MCF 10A (cell line): ENCODE results near the gene TMEM151A. TPM values are rescaled to one million over a fixed set of nuclear protein-coding genes. Genes with fewer than 3 reads are reported as not detected.

Experiments
- BruUV-seq: library from RNA; stranded (reverse); fragments of 400-500 nt; replicated peaks from 2 replicates; lab custom pipeline; 2021; lab: Mats Ljungman, UMichigan
- CTCF ChIA-PET: fragments of 300-600 bp; sonication (Branson Sonifier 250); formaldehyde crosslinking; extraction: SDS; loops from one replicate; lab custom pipeline; 2021; ENCODE audit warnings: antibody characterized with exemption, inconsistent platforms; lab: Yijun Ruan, JAX
- POLR2A ChIA-PET: fragments of 300-600, 350-650 bp; sonication (Branson Sonifier 250); formaldehyde crosslinking; extraction: SDS; loops from one replicate; lab custom pipeline; 2020; ENCODE audit warnings: antibody characterized with exemption, inconsistent platforms; lab: Yijun Ruan, JAX
- DNase-seq: peaks from one replicate; pipeline ENCODE4 v3.0.0-alpha.2; 2018; ENCODE audit not compliant: unreplicated experiment
- H3K27ac Mint-ChIP-seq: one replicate; pipeline ENCODE4 v1.8.0; 2022; ENCODE audit warnings: mild to moderate bottlenecking, low read depth, mixed read lengths; ENCODE audit not compliant: unreplicated experiment
- H3K27me3 Mint-ChIP-seq: one replicate; pipeline ENCODE4 v1.8.0; 2022; ENCODE audit warnings: mixed read lengths; ENCODE audit not compliant: insufficient read depth, unreplicated experiment
- H3K36me3 Mint-ChIP-seq: one replicate; pipeline ENCODE4 v1.8.0; 2022; ENCODE audit warnings: mild to moderate bottlenecking, moderate library complexity, mixed read lengths; ENCODE audit not compliant: insufficient read depth, unreplicated experiment
- H3K4me1 Mint-ChIP-seq: one replicate; pipeline ENCODE4 v1.8.0; 2022; ENCODE audit warnings: mixed read lengths; ENCODE audit not compliant: insufficient read depth, unreplicated experiment
- H3K4me3 Mint-ChIP-seq: one replicate; pipeline ENCODE4 v1.8.0; 2022; ENCODE audit warnings: mild to moderate bottlenecking, moderate library complexity, mixed read lengths; ENCODE audit not compliant: unreplicated experiment
- H3K9me3 Mint-ChIP-seq: one replicate; pipeline ENCODE4 v1.8.0; 2022; ENCODE audit warnings: mixed read lengths; ENCODE audit not compliant: unreplicated experiment
- CTCF ChIP-seq: fragments of 200-600 bp; IDR thresholded peaks from one replicate; pipeline ENCODE4 v1.8.0; 2022; ENCODE audit warnings: antibody characterized with exemption, mild to moderate bottlenecking; ENCODE audit not compliant: unreplicated experiment
- intact Hi-C: fragments of 100-400 bp; cut with micrococcal nuclease; formaldehyde crosslinking; loops from 2 replicates; pipeline ENCODE4 v1.14.1; 2022
- total RNA-seq: library from RNA; stranded (reverse); gene quantifications from 2 replicates; pipeline ENCODE4 v1.2.3, GENCODE V29; 2022

The TMEM151A gene
- total RNA-seq, 1 experiment from 2014 or later, result not detected

- no peak overlapping the region for H3K4me3 Mint-ChIP-seq
- DNase-seq, result no peak
- H3K9me3 Mint-ChIP-seq, result no peaks in the 10 kb centered on the region
- ChIA-PET CTCF (interaction anchor here (0.6 to 1.6 kb wide), 9 partner anchors 15 to 414 kb away, joined by 3 to 7 read pairs (median 3); partner anchors contain the start of gene BRMS1), POLR2A (interaction anchor here (0.9 to 2.5 kb wide), 12 partner anchors 9 to 47 kb away, joined by 3 to 16 read pairs (median 6); partner anchors contain the start of genes BRMS1 and YIF1A)
- BruUV-seq, result no TSS peak
- intact Hi-C loops, result no loop called here
- H3K36me3 Mint-ChIP-seq, result peaks cover 29% of the 10 kb centered on the region
- no peaks in the 10 kb centered on the region for H3K27me3 Mint-ChIP-seq
- peaks cover 41% of the 10 kb centered on the region for H3K4me1 Mint-ChIP-seq
- no peak overlapping the region for H3K27ac Mint-ChIP-seq
- TF ChIP-seq CTCF, result no peak
These were observed 37.5 kb downstream of the TMEM151A start for GRCh38 chr11:66329165-66329673.

DNA sequence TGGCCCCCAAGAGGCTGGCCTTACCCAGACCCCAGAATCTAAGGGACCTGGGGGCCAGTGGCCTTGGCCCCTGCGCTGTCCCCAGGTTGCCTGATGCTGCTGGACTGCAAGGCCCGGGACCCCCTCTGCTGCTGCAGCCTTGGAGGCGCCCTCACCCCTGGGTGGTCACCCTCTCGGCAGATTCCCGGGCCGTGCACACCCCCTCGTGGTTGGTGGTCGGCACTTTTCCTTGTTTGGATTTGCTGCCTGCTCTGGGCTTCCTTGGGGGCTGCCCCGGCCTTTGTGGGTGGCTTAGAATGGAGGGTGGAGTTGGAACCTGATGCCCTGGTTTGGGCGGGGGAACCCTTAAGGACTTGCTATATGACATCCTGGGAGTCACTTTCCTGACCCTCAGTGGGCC lies 39.2 kb downstream of the TMEM151A start:
- peaks cover 32% of the 10 kb centered on the region for H3K4me1 Mint-ChIP-seq
- ChIA-PET CTCF (interaction anchor here (2.3 to 6.0 kb wide), 2 partner anchors 20 to 49 kb away, joined by 9 to 48 read pairs; no protein-coding TSS in a partner anchor), POLR2A (interaction anchor here (1.0 to 2.5 kb wide), 5 partner anchors 13 to 42 kb away, joined by 4 to 13 read pairs (median 6); partner anchors contain the start of genes BRMS1, CD248 and YIF1A)

GRCh38 chr11:66331542-66332370 lies 40.1 kb downstream of the TMEM151A start:
- CTCF ChIA-PET, result interaction anchor here (0.6 to 6.0 kb wide), 4 partner anchors 12 to 120 kb away, joined by 3 to 48 read pairs (median 6); no protein-coding TSS in a partner anchor

More for the DNA sequence above, 39.2 kb downstream of the TMEM151A start:
- Mint-ChIP-seq H3K36me3 (peaks cover 33% of the 10 kb centered on the region), H3K27ac (no peak overlapping the region), H3K9me3 (no peaks in the 10 kb centered on the region), H3K27me3 (no peaks in the 10 kb centered on the region), H3K4me3 (no peak overlapping the region)
- intact Hi-C loops, result no loop called here
- no peak for DNase-seq
- TF ChIP-seq CTCF, result no peak
- BruUV-seq, result no TSS peak

More at GRCh38 chr11:66331542-66332370, 40.1 kb downstream of the TMEM151A start:
- Mint-ChIP-seq H3K27me3 (no peaks in the 10 kb centered on the region), H3K4me3 (no peak overlapping the region), H3K4me1 (peaks cover 30% of the 10 kb centered on the region), H3K27ac (no peak overlapping the region), H3K9me3 (no peaks in the 10 kb centered on the region), H3K36me3 (peaks cover 39% of the 10 kb centered on the region)
- TF ChIP-seq CTCF, result no peak
- POLR2A ChIA-PET, result interaction anchor here (1.0 to 1.3 kb wide), 2 partner anchors 14 to 19 kb away, joined by 4 to 5 read pairs; partner anchors contain the start of gene CD248
- intact Hi-C loops, result no loop called here
- DNase-seq, result no peak
- no TSS peak for BruUV-seq
